Measurements from ENCODE around the gene TGOLN2.

Gene TGOLN2

DNA sequence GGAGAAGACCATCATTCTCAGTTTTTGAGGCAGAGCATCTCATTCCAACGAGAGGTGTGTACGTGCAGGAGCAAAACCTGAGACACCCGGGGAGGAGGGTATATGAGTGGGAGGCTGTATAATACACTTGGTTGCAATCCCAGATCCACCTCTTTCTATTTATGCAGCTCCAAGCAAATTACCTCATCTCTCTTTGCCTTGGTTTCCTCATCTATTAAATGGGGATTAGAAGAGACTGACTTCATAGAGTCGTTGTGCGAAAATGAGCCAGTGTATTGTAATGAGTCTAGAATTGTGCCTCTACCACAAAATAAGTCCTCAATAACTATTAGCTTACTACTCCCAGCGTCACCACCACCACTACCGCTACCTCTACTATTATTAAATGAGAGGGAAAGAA, 40.1 kb downstream of the TGOLN2 start:
- TF ChIP-seq ZFX (IDR thresholded peaks at IDR 0.05; ENCODE audit: borderline replicate concordance), result no peak
- TF ChIP-seq, protein P1, sequence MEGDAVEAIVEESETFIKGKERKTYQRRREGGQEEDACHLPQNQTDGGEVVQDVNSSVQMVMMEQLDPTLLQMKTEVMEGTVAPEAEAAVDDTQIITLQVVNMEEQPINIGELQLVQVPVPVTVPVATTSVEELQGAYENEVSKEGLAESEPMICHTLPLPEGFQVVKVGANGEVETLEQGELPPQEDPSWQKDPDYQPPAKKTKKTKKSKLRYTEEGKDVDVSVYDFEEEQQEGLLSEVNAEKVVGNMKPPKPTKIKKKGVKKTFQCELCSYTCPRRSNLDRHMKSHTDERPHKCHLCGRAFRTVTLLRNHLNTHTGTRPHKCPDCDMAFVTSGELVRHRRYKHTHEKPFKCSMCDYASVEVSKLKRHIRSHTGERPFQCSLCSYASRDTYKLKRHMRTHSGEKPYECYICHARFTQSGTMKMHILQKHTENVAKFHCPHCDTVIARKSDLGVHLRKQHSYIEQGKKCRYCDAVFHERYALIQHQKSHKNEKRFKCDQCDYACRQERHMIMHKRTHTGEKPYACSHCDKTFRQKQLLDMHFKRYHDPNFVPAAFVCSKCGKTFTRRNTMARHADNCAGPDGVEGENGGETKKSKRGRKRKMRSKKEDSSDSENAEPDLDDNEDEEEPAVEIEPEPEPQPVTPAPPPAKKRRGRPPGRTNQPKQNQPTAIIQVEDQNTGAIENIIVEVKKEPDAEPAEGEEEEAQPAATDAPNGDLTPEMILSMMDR (IDR thresholded peaks at IDR 0.05), result no peak
- no peak overlapping the region for H3K27ac ChIP-seq

DNA sequence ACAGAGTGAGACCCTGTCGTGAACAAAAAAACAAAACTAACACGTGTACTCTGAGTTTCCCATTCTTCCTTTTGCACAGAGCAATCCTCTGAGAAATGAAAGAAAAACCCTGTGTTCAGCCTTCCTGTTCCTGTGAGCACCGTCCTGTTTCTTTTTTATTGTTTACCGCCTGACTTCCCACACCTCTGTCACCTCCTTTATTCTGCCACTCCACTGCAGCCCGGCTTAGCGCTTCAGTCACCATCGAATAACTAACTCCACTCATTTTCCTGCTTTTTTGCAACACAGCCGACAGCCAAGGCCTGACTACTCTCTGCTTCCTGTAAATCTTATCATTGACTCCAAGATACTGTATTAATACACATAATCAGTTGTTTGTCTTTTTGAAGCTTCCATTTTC, 40.9 kb downstream of the TGOLN2 start:
- no peak for TF ChIP-seq ZFX (IDR thresholded peaks at IDR 0.05; ENCODE audit: borderline replicate concordance)
- TF ChIP-seq, protein P1 (IDR thresholded peaks at IDR 0.05), result no peak
- no peak overlapping the region for H3K27ac ChIP-seq

DNA sequence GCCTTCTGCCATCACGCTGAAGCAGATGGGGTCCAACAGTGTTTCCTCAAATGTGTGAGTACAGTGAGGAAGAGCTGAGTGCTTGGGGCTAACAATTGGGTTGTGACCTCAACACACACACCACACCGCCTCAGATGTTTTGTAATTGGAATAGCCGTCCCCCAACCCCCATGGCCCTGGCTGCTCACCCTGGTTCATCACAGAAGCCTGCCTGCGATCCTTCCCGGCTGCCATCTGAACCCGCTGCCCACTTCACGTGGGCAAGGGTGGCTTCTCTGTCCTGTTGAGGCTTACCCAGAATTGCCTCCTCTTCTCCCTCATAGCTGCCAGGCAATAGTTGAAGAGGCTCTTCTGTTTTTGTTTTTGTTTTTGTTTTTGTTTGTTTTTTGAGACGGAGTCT, 44.1 kb downstream of the TGOLN2 start:
- no peak overlapping the region for H3K27ac ChIP-seq
- TF ChIP-seq ZFX (IDR thresholded peaks at IDR 0.05; ENCODE audit: borderline replicate concordance), result no peak
- TF ChIP-seq, protein P1 (IDR thresholded peaks at IDR 0.05), result no peak

DNA sequence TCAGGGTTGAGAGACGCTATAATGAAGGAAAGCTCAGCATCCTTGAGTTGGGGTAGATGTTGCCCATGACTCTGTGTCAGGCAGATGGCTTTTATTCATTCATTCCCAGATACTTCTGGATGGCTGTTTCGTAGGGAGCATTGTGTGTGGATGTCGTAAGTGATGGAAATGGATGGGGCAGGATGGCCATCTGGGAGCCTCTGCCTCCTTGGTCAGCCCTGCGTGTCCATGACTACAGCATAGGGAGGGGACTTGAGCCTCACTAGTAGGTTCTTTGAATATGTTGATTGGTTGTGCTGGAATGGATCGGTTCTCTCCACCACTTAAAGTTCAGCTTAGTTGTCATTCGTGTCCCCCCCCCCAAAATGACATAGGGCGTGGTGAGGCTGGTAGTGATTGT, 44.9 kb downstream of the TGOLN2 start:
- no peak overlapping the region for H3K27ac ChIP-seq

DNA sequence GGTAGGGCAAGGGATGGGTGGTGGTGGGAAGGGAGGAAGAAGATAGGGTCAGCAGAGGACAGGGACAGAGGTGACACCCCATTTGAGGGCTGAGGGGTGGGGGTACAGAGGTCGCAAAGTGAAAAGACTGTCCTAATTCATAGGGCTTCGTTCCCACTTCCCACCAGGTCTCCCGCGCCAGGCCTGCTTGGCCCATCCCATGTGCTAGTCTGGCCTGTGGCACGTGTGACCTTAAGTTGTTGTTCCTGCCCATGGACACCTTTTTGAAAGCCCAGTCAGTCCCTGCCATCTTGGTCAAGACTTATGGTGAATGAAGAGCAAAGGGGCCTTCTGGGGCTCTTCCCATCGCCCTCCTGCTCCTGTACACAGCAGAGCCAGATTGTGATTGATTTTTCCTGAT, 46.2 kb downstream of the TGOLN2 start:
- H3K27ac ChIP-seq, result no peak overlapping the region
- TF ChIP-seq, protein P1 (IDR thresholded peaks at IDR 0.05), result no peak
- no peak for TF ChIP-seq ZFX (IDR thresholded peaks at IDR 0.05; ENCODE audit: borderline replicate concordance)

More for the DNA sequence above, 44.9 kb downstream of the TGOLN2 start:
- TF ChIP-seq, protein P1 (IDR thresholded peaks at IDR 0.05), result no peak
- no peak for TF ChIP-seq ZFX (IDR thresholded peaks at IDR 0.05; ENCODE audit: borderline replicate concordance)

DNA sequence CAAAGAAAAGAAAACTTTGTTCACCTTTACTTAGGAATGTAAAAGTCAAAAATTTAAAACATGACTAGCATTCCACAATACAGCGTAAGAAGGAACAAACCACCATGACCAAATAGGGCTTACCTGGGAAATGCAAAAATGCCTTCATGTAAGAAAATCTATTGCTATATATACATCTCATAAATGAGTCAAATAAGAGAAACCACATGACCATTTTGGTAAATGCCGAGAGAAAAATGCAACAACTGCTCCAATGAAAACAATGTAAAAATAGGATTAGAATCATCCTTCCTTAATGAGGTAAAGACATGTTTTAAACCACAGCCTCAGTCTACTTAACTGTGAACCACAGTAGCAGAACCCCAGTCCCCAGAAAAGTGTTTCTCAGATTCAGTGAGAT, 49.4 kb downstream of the TGOLN2 start:
- no peak overlapping the region for H3K27ac ChIP-seq
- no peak for TF ChIP-seq ZFX (IDR thresholded peaks at IDR 0.05; ENCODE audit: borderline replicate concordance)
- TF ChIP-seq, protein P1 (IDR thresholded peaks at IDR 0.05), result no peak

DNA sequence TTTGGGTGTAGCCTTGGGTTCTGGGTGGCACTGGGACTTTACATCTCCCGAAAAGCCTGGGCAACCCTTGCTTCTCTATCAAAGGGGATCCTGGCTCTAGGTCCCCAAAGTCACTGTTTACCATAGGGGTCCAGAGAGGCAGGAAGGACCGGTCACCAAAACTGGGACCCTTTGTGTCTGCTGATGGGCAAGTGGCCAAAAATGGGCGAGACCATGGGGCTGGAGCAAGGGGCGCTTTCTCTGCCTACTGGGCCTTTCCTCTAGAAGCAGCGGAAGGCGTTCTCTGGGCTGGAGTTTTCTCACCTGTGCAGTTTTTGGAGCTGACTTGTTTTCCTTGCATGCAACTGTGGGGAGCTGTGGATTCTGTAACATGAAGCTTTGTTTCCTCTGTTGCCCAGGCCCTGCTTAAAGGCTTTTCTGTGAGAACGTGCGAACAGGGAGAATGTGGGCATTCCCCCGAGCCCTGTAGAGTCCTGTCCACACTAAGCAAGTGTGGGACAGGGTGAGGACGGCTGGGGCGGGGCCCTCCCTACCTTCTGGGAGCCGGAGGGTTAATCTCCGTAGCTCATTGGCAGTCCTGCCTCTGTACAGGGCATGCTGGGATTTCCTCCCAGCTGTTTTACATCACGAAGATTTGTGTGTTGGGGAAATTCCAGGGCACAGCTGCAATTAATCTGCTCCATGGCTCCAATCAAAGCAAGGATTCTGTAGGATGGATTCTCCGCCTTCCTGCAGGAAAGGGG, 50.2 kb downstream of the TGOLN2 start:
- H3K27ac ChIP-seq, result no peak overlapping the region
- TF ChIP-seq ZFX (IDR thresholded peaks at IDR 0.05; ENCODE audit: borderline replicate concordance), result no peak
- TF ChIP-seq, protein P1 (IDR thresholded peaks at IDR 0.05), result no peak
